ENCODE measurements around the gene SH2D7. TPM values are rescaled to one million over a fixed set of nuclear protein-coding genes. Genes with fewer than 3 reads are reported as not detected.
A peak's percentile ranks its signal among the peaks of the same experiment; 100 is the strongest.

SH2D7 gene
- total RNA-seq, 2 experiments from 2014 or later = 0.26 to 0.28 TPM

DNA sequence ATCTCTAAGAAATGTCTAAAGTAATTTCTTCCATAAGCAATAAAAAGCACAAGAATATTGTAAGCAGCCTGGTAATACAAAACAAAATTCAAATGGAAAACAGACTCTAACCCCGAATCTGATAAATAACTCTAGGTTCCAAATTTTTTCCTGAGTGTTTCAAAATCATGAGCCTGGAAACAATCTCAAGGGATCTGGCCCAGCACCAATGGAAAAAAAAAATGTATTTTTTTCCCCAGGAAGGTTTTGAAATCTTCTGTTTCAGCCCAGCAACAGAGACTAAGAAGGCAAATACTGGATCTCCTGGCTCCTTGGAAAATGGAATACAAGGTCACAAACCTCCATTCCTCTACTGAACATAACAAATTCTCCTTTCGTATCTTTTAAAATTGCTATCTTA is 27.8 kb upstream of the SH2D7 start:
- Mint-ChIP-seq H3K36me3 (peaks cover 5% of the 10 kb centered on the region), H3K27ac (no peak overlapping the region), H3K4me1 (peaks cover 19% of the 10 kb centered on the region), H3K9me3 (ENCODE audit: low read depth) (no peaks in the 10 kb centered on the region), H3K27me3 (no peaks in the 10 kb centered on the region), H3K4me3 (no peak overlapping the region)
- DNase-seq = no peak
- no peak for ATAC-seq
- CTCF ChIA-PET = no interaction called here

DNA sequence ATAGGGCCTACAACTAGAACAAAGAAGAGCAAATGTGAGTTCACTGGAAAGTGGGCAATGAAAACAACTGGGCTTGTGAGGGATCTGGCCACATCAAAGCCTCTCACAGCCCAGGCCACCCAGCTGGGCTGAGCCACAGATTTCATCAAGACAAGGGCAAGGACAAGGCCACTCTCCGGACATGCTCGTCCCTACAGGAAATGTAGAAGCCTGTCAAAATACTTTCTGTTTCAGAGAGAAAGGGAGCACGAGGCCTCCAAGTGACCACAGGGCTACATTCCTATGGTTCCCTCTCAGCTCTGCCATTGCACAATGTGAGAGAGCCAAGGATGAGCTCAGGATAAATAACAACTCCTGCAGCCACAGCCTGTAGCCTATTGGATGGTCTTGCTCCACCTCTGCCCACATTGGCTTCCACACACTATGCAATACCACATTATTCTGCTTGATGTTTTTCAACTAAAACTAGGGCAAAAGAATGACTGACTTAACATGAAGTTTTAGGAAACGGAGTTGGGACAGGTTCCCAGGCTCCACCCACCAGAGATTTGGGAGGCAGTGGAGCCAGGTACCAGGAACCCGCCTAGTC is 27.0 kb upstream of the SH2D7 start:
- no peak overlapping the region for H3K4me3 Mint-ChIP-seq

DNA sequence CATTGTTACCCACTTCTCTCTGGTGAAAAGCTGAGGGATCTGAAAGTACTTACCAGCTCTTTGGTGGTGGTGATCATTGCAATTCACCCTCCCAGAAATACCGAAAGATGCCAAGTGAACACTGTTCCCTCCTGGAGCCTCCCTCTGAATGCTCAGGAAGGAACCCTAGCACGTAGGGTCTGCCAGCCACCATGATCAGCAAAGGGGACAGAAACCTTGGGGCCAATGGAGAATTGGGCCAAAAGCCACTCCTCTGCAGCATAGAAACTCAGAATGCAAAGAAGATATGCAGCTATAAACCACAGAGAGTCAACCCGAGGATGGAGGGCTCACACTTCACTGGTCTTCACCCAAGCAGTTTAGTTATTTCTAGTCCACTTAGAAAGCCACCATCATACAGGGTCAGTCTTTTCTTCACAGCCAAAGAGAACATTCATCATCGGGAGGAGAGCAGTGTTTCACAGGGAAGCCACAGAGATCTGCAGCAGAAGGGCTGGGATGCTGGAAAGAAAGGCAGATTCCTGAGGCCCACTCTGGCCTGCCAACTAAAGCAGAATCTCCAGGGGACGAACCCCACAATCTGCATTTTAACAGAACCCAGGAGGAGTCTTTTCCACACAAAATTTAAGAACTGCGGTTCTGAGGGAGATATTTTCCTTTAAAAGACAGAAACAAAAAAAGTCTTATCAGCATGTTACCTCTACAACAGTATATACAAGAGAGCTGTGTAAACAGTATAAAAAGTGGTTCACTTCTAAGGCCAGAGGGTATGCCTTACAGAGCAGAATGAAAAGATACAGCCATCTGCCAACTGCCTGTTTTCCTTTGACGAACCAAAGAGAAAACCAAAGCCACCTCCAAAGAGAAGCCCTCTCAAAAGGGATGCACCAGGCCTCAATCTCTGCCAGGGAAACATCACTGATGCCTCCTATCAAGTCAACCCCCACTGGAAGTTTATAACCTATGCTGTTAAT is 26.1 kb upstream of the SH2D7 start:
- ATAC-seq (peak; percentile 18), DNase-seq (peak; percentile 59)
- Mint-ChIP-seq H3K36me3 (peaks cover 7% of the 10 kb centered on the region), H3K4me3 (peak overlapping the region; percentile 33), H3K9me3 (ENCODE audit: low read depth) (no peaks in the 10 kb centered on the region), H3K4me1 (peaks cover 22% of the 10 kb centered on the region), H3K27me3 (no peaks in the 10 kb centered on the region), H3K27ac (no peak overlapping the region)
- CTCF ChIA-PET = interaction anchor here (0.8 to 19.7 kb wide), 7 partner anchors 10 to 41 kb away, joined by 3 to 251 read pairs (median 6); partner anchors contain the start of gene SH2D7

More for the DNA sequence above, 27.0 kb upstream of the SH2D7 start:
- CTCF ChIA-PET = interaction anchor here (1.3 to 19.7 kb wide), 4 partner anchors 15 to 42 kb away, joined by 4 to 251 read pairs (median 80); partner anchors contain the start of gene SH2D7
- no peak overlapping the region for H3K27ac Mint-ChIP-seq
- peaks cover 18% of the 10 kb centered on the region for H3K4me1 Mint-ChIP-seq
- no peak for DNase-seq
- peak; percentile 16 for ATAC-seq
- peaks cover 6% of the 10 kb centered on the region for H3K36me3 Mint-ChIP-seq
- no peaks in the 10 kb centered on the region for H3K9me3 Mint-ChIP-seq (ENCODE audit: low read depth)
- no peaks in the 10 kb centered on the region for H3K27me3 Mint-ChIP-seq

DNA sequence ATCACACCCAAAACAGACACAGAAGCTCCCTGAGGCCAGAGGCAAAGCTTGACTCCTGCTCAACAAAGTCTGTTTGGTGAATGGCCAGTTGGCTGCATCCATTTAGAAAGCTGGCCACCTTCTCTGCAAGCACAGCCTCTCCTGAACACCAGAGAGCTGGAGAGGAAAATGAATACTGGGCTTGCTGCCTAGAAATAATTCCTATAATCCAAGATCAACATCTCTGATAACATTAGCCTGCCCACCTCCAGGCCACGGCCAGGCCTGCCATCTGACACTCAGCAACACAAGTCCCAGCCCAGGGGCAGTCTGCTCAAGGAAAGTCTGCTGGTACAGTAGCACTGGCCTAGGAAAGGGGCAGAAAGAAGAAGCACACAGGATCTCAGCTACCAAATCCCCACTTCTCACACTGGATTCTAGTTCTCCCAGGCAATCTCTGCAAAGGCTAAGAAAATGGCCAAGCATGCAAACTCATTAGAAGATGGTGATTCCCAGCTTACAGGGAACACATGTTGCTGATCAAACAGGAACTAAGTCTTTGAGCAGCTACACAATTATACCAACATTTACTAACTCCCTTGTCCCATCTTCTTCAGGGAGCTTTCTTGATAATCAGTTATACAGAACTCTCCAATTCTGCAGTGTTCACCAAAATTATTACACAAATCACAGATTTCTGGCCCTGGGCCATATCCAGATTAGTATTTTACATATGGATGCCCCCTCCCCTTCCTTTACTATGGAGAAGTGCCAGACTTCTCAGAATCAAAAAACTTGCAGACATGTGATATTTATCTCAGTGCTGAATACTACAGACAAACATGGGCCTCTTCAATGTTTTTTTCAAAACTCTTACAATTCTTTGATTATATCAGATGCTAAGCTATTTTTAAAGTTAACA is 24.8 kb upstream of the SH2D7 start:
- Mint-ChIP-seq H3K9me3 (ENCODE audit: low read depth) (no peaks in the 10 kb centered on the region), H3K4me3 (peak overlapping the region; percentile 73), H3K4me1 (peaks cover 27% of the 10 kb centered on the region), H3K27ac (no peak overlapping the region), H3K36me3 (peaks cover 13% of the 10 kb centered on the region), H3K27me3 (no peaks in the 10 kb centered on the region)
- no peak for ATAC-seq
- no peak for DNase-seq
- CTCF ChIA-PET = interaction anchor here (0.7 to 19.7 kb wide), 12 partner anchors 9 to 62 kb away, joined by 3 to 251 read pairs (median 4); no protein-coding TSS in a partner anchor

DNA sequence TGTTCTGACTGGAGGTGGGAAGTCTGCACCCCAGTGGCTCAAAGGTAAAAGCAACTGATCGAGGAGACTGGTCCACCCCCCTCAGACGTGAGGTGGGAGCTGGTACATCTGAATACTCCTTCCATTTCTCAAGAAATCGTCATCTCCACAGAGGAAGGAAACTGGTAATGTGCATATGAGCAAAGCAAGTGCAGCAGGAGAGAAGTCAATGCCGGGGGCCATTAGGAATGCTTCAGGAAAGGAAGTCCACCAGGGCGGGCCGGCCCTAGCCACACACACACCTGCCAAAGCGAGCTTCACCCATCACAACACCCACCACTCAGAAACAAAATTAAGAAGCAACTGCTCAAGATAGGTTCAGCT is 23.3 kb upstream of the SH2D7 start:
- peaks cover 16% of the 10 kb centered on the region for H3K36me3 Mint-ChIP-seq
- no peaks in the 10 kb centered on the region for H3K27me3 Mint-ChIP-seq
- no peaks in the 10 kb centered on the region for H3K9me3 Mint-ChIP-seq (ENCODE audit: low read depth)
- H3K4me3 Mint-ChIP-seq = peak overlapping the region; percentile 73
- H3K4me1 Mint-ChIP-seq = peaks cover 38% of the 10 kb centered on the region
- ATAC-seq (peak; percentile 24), DNase-seq (no peak)
- H3K27ac Mint-ChIP-seq = no peak overlapping the region
- CTCF ChIA-PET = interaction anchor here (0.7 to 19.7 kb wide), 11 partner anchors 8 to 105 kb away, joined by 3 to 251 read pairs (median 5); partner anchors contain the start of gene TBC1D2B

DNA sequence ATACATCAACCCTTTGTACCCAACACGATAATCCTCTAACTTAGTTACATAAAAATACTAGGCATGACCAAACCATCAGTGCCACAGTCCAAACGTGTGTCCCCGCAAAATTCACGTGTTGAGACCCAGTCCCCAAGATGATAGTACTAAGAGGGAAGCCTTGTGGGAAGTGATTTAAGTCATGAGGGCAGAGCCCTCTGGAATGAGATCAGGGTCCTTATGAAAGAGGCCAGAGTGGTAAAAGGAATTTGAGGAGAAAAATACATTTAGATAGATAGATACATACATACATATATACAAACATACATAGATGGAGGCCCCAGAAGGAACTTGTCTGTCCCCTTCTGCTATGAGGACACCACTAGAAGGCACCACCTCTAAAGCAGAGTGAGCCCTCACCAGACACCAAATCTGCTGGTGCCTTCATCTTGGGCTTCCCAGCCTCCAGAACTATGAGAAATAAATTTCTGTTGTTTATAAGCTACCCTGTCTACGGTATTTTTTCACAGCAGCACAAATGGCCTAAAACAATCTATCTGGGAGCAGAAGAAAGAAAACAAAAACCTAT is 22.8 kb upstream of the SH2D7 start:
- ATAC-seq (peak; percentile 26), DNase-seq (no peak)
- H3K4me3 Mint-ChIP-seq = peak overlapping the region; percentile 73
- CTCF ChIA-PET = interaction anchor here (0.7 to 19.7 kb wide), 15 partner anchors 8 to 65 kb away, joined by 3 to 251 read pairs (median 4); partner anchors contain the start of gene TBC1D2B
- no peak overlapping the region for H3K27ac Mint-ChIP-seq
- H3K9me3 Mint-ChIP-seq (ENCODE audit: low read depth) = no peaks in the 10 kb centered on the region
- no peaks in the 10 kb centered on the region for H3K27me3 Mint-ChIP-seq
- peaks cover 20% of the 10 kb centered on the region for H3K36me3 Mint-ChIP-seq
- peaks cover 43% of the 10 kb centered on the region for H3K4me1 Mint-ChIP-seq

DNA sequence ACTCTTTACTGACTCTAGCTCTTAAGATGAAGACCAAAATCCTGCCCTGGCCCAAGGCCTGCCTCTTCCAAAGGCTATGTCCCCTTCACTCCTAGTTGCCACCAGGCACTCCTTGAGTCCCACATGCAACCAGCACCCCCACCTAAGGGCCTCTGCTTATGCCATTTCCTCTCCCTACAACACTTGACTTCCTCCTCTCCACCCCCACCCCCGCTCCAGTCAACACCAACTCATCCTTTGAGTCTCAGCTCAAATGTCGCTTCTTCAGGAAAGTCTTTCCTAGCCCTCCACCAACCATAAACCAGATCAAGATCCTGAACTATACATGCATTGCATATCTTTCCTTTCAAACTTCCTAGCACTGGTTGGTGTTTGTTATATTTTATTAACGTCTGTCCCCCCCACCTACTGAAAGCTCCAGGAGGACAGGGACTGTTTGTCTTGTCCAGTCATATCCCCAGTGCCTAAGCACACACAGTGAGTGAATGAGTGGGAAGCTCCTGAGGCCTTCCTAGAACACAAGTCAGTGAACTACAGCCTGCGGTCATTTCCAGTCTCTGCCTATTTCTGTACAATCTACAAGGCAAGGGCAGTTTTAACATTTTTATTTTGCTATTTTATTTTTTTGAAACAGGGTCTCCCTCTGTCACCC is 22.2 kb upstream of the SH2D7 start:
- Mint-ChIP-seq H3K4me1 (peaks cover 48% of the 10 kb centered on the region), H3K27ac (no peak overlapping the region), H3K9me3 (ENCODE audit: low read depth) (no peaks in the 10 kb centered on the region), H3K4me3 (peak overlapping the region; percentile 73), H3K36me3 (peaks cover 23% of the 10 kb centered on the region), H3K27me3 (no peaks in the 10 kb centered on the region)
- DNase-seq (peak; percentile 73), ATAC-seq (peak; percentile 30)
- CTCF ChIA-PET = interaction anchor here (1.0 to 19.7 kb wide), 13 partner anchors 8 to 37 kb away, joined by 3 to 251 read pairs (median 4); no protein-coding TSS in a partner anchor

DNA sequence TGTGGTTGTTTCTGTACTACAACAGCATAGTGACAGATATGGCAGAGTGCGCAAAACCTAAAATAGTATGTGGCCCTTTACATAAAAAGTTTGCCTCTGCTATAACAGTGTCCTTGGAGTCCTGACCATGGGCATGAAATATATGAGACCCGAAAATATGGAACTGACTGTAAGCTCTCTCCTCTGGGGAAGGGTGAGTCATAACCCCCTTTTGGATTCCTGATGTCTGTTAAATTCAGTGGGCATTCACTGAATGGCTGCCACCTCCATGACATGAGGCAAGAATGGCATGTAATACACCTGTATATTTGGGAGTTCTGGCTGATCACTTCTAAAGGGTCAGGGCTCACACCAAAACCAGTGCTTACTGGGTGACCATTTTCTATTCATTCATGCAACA is 21.0 kb upstream of the SH2D7 start:
- peaks cover 56% of the 10 kb centered on the region for H3K4me1 Mint-ChIP-seq
- CTCF ChIA-PET = interaction anchor here (1.2 to 19.7 kb wide), 6 partner anchors 12 to 112 kb away, joined by 4 to 251 read pairs (median 37); no protein-coding TSS in a partner anchor
- H3K27me3 Mint-ChIP-seq = no peaks in the 10 kb centered on the region
- DNase-seq (no peak), ATAC-seq (no peak)
- H3K27ac Mint-ChIP-seq = peak overlapping the region; percentile 74
- H3K9me3 Mint-ChIP-seq (ENCODE audit: low read depth) = no peaks in the 10 kb centered on the region
- peaks cover 29% of the 10 kb centered on the region for H3K36me3 Mint-ChIP-seq
- no peak overlapping the region for H3K4me3 Mint-ChIP-seq

DNA sequence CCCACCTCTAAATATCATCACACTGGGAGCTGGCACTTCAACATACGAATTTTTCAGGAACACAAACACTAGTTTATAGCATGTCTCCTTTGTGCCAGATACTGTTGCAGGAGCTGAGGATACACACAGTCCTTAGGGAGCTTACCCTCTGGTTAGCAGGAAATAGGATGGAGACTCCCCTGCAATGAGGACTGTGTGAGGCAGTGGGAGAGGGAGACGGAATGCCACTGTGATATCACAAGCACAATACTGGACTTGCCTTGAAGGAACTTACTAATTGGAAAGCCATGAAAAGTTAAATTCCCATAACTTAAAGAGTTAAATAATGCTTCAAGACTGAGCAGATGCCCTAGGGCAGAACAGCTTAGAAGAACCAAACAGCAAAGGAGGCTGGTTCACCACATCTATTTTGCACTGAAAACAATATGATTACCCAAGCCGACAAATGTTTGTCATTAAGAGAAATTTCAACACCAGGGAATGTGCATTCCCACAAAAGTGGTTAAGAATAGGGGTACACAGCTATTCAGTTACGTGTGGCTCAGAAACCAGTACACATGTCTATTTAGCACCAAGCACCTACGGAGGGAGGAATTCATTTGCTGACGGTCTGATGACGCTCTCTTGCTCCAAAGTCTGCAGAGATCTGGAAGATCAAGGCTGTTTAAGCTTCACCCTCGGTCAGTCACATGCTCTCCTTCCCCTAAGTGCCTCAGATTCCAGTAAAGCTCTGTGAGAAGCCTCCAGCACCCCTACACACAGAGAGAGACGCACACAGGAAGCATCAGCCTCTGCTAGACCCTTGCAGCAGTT is 20.1 kb upstream of the SH2D7 start:
- CTCF ChIA-PET = interaction anchor here (0.7 to 19.7 kb wide), 11 partner anchors 11 to 113 kb away, joined by 3 to 251 read pairs (median 4); no protein-coding TSS in a partner anchor
- no peaks in the 10 kb centered on the region for H3K9me3 Mint-ChIP-seq (ENCODE audit: low read depth)
- DNase-seq (no peak), ATAC-seq (no peak)
- H3K36me3 Mint-ChIP-seq = peaks cover 32% of the 10 kb centered on the region
- H3K27ac Mint-ChIP-seq = peak overlapping the region; percentile 84
- peaks cover 56% of the 10 kb centered on the region for H3K4me1 Mint-ChIP-seq
- H3K4me3 Mint-ChIP-seq = peak overlapping the region; percentile 62
- H3K27me3 Mint-ChIP-seq = no peaks in the 10 kb centered on the region

DNA sequence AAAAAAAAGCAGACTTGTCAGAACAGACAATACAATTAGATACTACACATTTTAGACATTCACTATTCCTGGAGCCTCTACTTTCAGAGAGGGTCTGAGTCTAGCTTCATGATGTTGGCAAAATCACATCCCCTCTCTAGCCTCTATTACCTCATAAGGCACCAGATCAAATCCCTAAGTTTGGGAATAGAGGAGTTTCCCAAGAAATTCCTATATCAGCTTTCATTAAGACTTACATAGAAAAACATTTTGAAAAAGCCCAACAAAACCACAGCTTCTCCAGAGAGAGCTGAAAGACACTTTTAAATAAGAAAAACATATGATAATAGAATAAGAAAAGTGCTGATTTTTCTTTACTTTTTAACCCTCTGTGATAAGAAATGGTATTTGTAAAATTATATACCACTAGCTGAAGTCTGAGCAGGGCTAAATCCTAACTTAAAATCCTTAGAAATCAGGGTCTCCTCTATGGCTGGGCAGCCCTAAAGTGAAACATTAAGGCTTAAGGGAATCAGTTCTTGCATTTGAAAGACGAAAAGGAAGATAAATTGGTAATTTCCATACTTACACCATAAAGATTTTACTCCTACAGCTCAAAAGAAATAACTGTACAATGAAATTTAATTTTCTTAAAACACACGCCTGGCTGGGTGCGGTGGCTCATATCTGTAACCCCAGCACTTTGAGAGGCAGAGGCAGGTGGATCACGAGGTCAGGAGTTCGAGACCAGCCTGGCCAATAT is 19.1 kb upstream of the SH2D7 start:
- no peak for ATAC-seq
- Mint-ChIP-seq H3K4me3 (peak overlapping the region; percentile 62), H3K36me3 (peaks cover 30% of the 10 kb centered on the region), H3K27ac (peak overlapping the region; percentile 84), H3K4me1 (peaks cover 61% of the 10 kb centered on the region), H3K9me3 (ENCODE audit: low read depth) (no peaks in the 10 kb centered on the region), H3K27me3 (no peaks in the 10 kb centered on the region)
- no peak for DNase-seq
- CTCF ChIA-PET = interaction anchor here (0.8 to 19.7 kb wide), 10 partner anchors 10 to 107 kb away, joined by 3 to 251 read pairs (median 4); no protein-coding TSS in a partner anchor

All from activated CD8-positive, alpha-beta memory T cell treated with anti-CD3 and anti-CD28 coated beads, Interleukin-2, amount 10 ng/mL, durations not matched to agents 7 days and 5 days (primary cell).